ENCODE results near the gene ZYX.

- TF ChIP-seq CTCF (IDR thresholded peaks at IDR 0.05) (no peak), EP300 (IDR thresholded peaks at IDR 0.05) (no peak), POLR2A (IDR thresholded peaks at IDR 0.05) (no peak)
Observed at GRCh38 chr7:143356414-143357050, 24.6 kb upstream of the ZYX start.
